Measurements from ENCODE around the gene EXOC6B.

GRCh38 chr2:72128843-72129227, 697.0 kb downstream of the EXOC6B start:
- TF ChIP-seq POLR2A (IDR thresholded peaks at IDR 0.05; ENCODE audit: low read depth, low read length), result no peak
- no peak for TF ChIP-seq POLR2AphosphoS5 (IDR thresholded peaks at IDR 0.05; ENCODE audit: low read depth, low read length)
- no peak for TF ChIP-seq TAF1 (IDR thresholded peaks at IDR 0.05; ENCODE audit: low read depth, low read length)

All from GM12891 (cell line).